IMR-90 (cell line): ENCODE results near the gene OTUD5. TPM values are rescaled to one million over a fixed set of nuclear protein-coding genes. Genes with fewer than 3 reads are reported as not detected.

Experiments
- ATAC-seq: fragments of 200-7000 bp; cut with Tn5 transposase; 2 replicates; pipeline ENCODE4 v1.9.1; 2020; ENCODE audit warnings: low read depth, mild to moderate bottlenecking, moderate library complexity
- BruUV-seq: library from RNA; stranded (reverse); fragments of 400-500 nt; replicated peaks from 2 replicates; lab custom pipeline; 2021; lab: Mats Ljungman, UMichigan
- CTCF ChIA-PET: fragments of 300-600 bp; formaldehyde crosslinking; extraction: SDS; loops from one replicate; lab custom pipeline; 2021; ENCODE audit warnings: antibody characterized with exemption; lab: Yijun Ruan, JAX
- POLR2A ChIA-PET: fragments of 300-600 bp; sonication (Branson Sonifier 250); formaldehyde crosslinking; loops from one replicate; lab custom pipeline; 2022; ENCODE audit warnings: antibody characterized with exemption; ENCODE audit not compliant: unreplicated experiment; lab: Charles Lee
- DNase-seq: peaks from one replicate; pipeline ENCODE4 v3.0.0; 2013
- H2AFZ ChIP-seq: replicated peaks from 2 replicates; pipeline ENCODE3; 2013; ENCODE audit warnings: low read length, mild to moderate bottlenecking; ENCODE audit not compliant: poor library complexity
- H2AK5ac ChIP-seq: 2 replicates; pipeline ENCODE4 v1.6.1; 2013; ENCODE audit warnings: low read depth, low read length, inconsistent platforms
- H2AK9ac ChIP-seq: replicated peaks from 2 replicates; pipeline ENCODE3; 2013; ENCODE audit warnings: mild to moderate bottlenecking, low read depth, low read length, moderate library complexity; ENCODE audit not compliant: poor library complexity
- H2BK120ac ChIP-seq: 2 replicates; pipeline ENCODE4 v1.6.1; 2013; ENCODE audit warnings: low read depth, low read length, inconsistent platforms
- H2BK15ac ChIP-seq: 3 replicates; pipeline ENCODE4 v1.6.1; 2013; ENCODE audit warnings: low read depth, low read length, inconsistent platforms
- H2BK20ac ChIP-seq: 2 replicates; pipeline ENCODE4 v1.6.1; 2013; ENCODE audit warnings: low read depth, mild to moderate bottlenecking, inconsistent platforms, low read length, moderate library complexity
- H2BK5ac ChIP-seq: 2 replicates; pipeline ENCODE4 v1.6.1; 2013; ENCODE audit warnings: mild to moderate bottlenecking, low read depth, low read length, inconsistent platforms; ENCODE audit not compliant: poor library complexity, severe bottlenecking
- H3K14ac ChIP-seq: replicated peaks from 2 replicates; pipeline ENCODE4 v1.6.1; 2013; ENCODE audit warnings: low read depth, low read length, inconsistent platforms
- H3K18ac ChIP-seq: 2 replicates; pipeline ENCODE4 v1.6.1; 2013; ENCODE audit warnings: low read depth, low read length, control low read depth
- H3K23ac ChIP-seq: 2 replicates; pipeline ENCODE4 v1.6.1; 2013; ENCODE audit warnings: low read depth, low read length, inconsistent platforms
- H3K27ac ChIP-seq: 2 replicates; pipeline ENCODE4 v1.5.1; 2013; ENCODE audit warnings: mild to moderate bottlenecking, control low read depth, low read length; ENCODE audit not compliant: insufficient read depth
- H3K27me3 ChIP-seq: 2 replicates; pipeline ENCODE4 v1.6.1; 2013; ENCODE audit warnings: low read length; ENCODE audit not compliant: control insufficient read depth, insufficient read depth
- H3K36me3 ChIP-seq: 2 replicates; pipeline ENCODE4 v1.6.1; 2013; ENCODE audit warnings: low read length, mixed read lengths; ENCODE audit not compliant: control insufficient read depth, insufficient read depth
- H3K4ac ChIP-seq: 2 replicates; pipeline ENCODE4 v1.6.1; 2013; ENCODE audit warnings: low read depth, low read length, inconsistent platforms
- H3K4me1 ChIP-seq: 2 replicates; pipeline ENCODE4 v1.6.1; 2013; ENCODE audit warnings: low read length, mixed read lengths; ENCODE audit not compliant: control insufficient read depth, insufficient read depth
- H3K4me2 ChIP-seq: 2 replicates; pipeline ENCODE4 v1.6.1; 2013; ENCODE audit warnings: low read depth, mild to moderate bottlenecking, control low read depth, low read length, moderate library complexity
- H3K4me3 ChIP-seq: 2 replicates; pipeline ENCODE4 v1.5.1; 2013; ENCODE audit warnings: low read depth, mild to moderate bottlenecking, control low read depth, low read length, moderate library complexity; ENCODE audit not compliant: insufficient read depth
- H3K56ac ChIP-seq: 2 replicates; pipeline ENCODE4 v1.6.1; 2013; ENCODE audit warnings: low read length, inconsistent platforms; ENCODE audit not compliant: insufficient read depth; ENCODE audit errors: extremely low read depth
- H3K79me1 ChIP-seq, 2 experiments: 2 replicates each; pipeline ENCODE4 v1.6.1; 2013; ENCODE audit warnings: low read length in 2 of 2, inconsistent platforms in 1 of 2, low read depth in 1 of 2
- H3K9ac ChIP-seq: 2 replicates; pipeline ENCODE4 v1.6.1; 2013; ENCODE audit warnings: low read depth, low read length, control low read depth
- H3K9me1 ChIP-seq: 2 replicates; pipeline ENCODE4 v1.6.1; 2013; ENCODE audit warnings: low read length, inconsistent platforms; ENCODE audit not compliant: insufficient read depth
- H3K9me3 ChIP-seq: 2 replicates; pipeline ENCODE4 v1.6.1; 2013; ENCODE audit warnings: low read length; ENCODE audit not compliant: control insufficient read depth, insufficient read depth
- H4K20me1 ChIP-seq: 2 replicates; pipeline ENCODE4 v1.6.1; 2013; ENCODE audit warnings: low read length, inconsistent platforms; ENCODE audit not compliant: insufficient read depth
- H4K5ac ChIP-seq: 2 replicates; pipeline ENCODE4 v1.6.1; 2013; ENCODE audit warnings: mild to moderate bottlenecking, low read depth, low read length, control low read depth
- H4K8ac ChIP-seq, 2 experiments: 2 replicates each; pipeline ENCODE4 v1.6.1; 2013; ENCODE audit warnings: low read depth in 2 of 2, low read length in 2 of 2, control low read depth in 1 of 2, inconsistent platforms in 1 of 2
- H4K91ac ChIP-seq: 2 replicates; pipeline ENCODE4 v1.6.1; 2013; ENCODE audit warnings: low read depth, low read length, inconsistent platforms; ENCODE audit not compliant: insufficient read depth
- BHLHE40 ChIP-seq: fragments of 150-350 bp; IDR thresholded peaks from 2 replicates; pipeline ENCODE4 v1.6.1; 2016; ENCODE audit warnings: mild to moderate bottlenecking, low read depth, low read length
- CEBPB ChIP-seq: IDR thresholded peaks from 2 replicates; pipeline ENCODE4 v1.6.1; 2012; ENCODE audit warnings: low read depth, low read length, improper control_type of control experiment
- CHD1 ChIP-seq: IDR thresholded peaks from 2 replicates; pipeline ENCODE4 v1.6.1; 2012; ENCODE audit warnings: low read depth, low read length, improper control_type of control experiment
- FOS ChIP-seq: fragments of 150-350 bp; IDR thresholded peaks from 2 replicates; pipeline ENCODE4 v1.6.1; 2016; ENCODE audit warnings: low read depth, low read length
- MAFK ChIP-seq: IDR thresholded peaks from 2 replicates; pipeline ENCODE4 v1.6.1; 2012; ENCODE audit warnings: low read depth, low read length, improper control_type of control experiment
- MAZ ChIP-seq: IDR thresholded peaks from 2 replicates; pipeline ENCODE4 v1.6.1; 2012; ENCODE audit warnings: low read depth, mild to moderate bottlenecking, low read length, improper control_type of control experiment, moderate library complexity, borderline replicate concordance
- MXI1 ChIP-seq: IDR thresholded peaks from 2 replicates; pipeline ENCODE4 v1.6.1; 2012; ENCODE audit warnings: low read depth, mild to moderate bottlenecking, low read length, moderate library complexity, borderline replicate concordance
- NFE2L2 ChIP-seq: fragments of 150-350 bp; IDR thresholded peaks from 2 replicates; pipeline ENCODE4 v1.6.1; 2016; ENCODE audit warnings: low read depth, mild to moderate bottlenecking, low read length
- POLR2A ChIP-seq: IDR thresholded peaks from 2 replicates; pipeline ENCODE4 v1.6.1; 2012; ENCODE audit warnings: mild to moderate bottlenecking, low read depth, low read length
- RAD21 ChIP-seq: IDR thresholded peaks from 2 replicates; pipeline ENCODE4 v1.6.1; 2012; ENCODE audit warnings: low read length, improper control_type of control experiment
- RCOR1 ChIP-seq: IDR thresholded peaks from 2 replicates; pipeline ENCODE4 v1.6.1; 2012; ENCODE audit warnings: mild to moderate bottlenecking, low read length, improper control_type of control experiment; ENCODE audit not compliant: insufficient replicate concordance
- WGBS, 2 experiments: methylation state at CpG; one replicate each; pipeline versions ENCODE4 v1.1.5 to v1.1.7; 2013; ENCODE audit warnings: missing lambda C conversion rate in 2 of 2; ENCODE audit not compliant: insufficient read length in 1 of 2; ENCODE audit errors: extremely low coverage in 2 of 2; 5-methylcytosine and 5-hydroxymethylcytosine counted together
- dilution Hi-C: fragments of 300-500 bp; cut with HindIII; formaldehyde crosslinking; loops from one replicate; pipeline ENCODE4 v1.14.3; 2018; ENCODE audit warnings: low sequenced_read_pairs; ENCODE audit not compliant: unreplicated experiment
- in situ Hi-C: fragments of 300-500 bp; cut with MboI; formaldehyde crosslinking; loops from 3 replicates; pipeline ENCODE4 v1.14.3; 2019; ENCODE audit warnings: low sequenced_read_pairs, inconsistent platforms, mixed read lengths
- intact Hi-C: fragments of 100-400 bp; cut with micrococcal nuclease; formaldehyde crosslinking; loops from 2 replicates; pipeline ENCODE4 v1.10.0; 2022
- polyA plus RNA-seq, 3 experiments: library from polyadenylated mRNA; depleted of rRNA; stranded (reverse); fragments of >200 nt; gene quantifications; 2 replicates each; pipeline ENCODE4 v1.2.3, GENCODE V29; 2012; ENCODE audit warnings: low replicate concordance in 1 of 3
- total RNA-seq: library from RNA; depleted of rRNA; stranded (reverse); fragments of >200 nt; gene quantifications from 2 replicates; pipeline ENCODE4 v1.2.3, GENCODE V29; 2012

The OTUD5 gene
- total and polyA plus RNA-seq, 2 of the 4 experiments (the other 2 are of a cell fraction) = 30.6 to 50.4 TPM

GRCh38 chrX:48996969-48997368, 39.6 kb upstream of the OTUD5 start:
- in situ Hi-C loops = no loop called here
- H2AFZ ChIP-seq = no peak overlapping the region

More at GRCh38 chrX:48996969-48997368, 39.6 kb upstream of the OTUD5 start:
- no peak overlapping the region for H3K4me2 ChIP-seq
- no peak overlapping the region for H2BK20ac ChIP-seq
- dilution Hi-C loops = no loop called here
- no peak for DNase-seq
- POLR2A ChIA-PET = no interaction called here
- H3K56ac ChIP-seq = no peak overlapping the region
- no peak overlapping the region for H4K5ac ChIP-seq
- no peak overlapping the region for H2AK5ac ChIP-seq
- no peak overlapping the region for H2AK9ac ChIP-seq
- no peaks in the 10 kb centered on the region for H4K20me1 ChIP-seq
- peaks cover 7 to 33% of the 10 kb centered on the region in 2 experiments for H3K79me1 ChIP-seq
- H2BK15ac ChIP-seq = no peak overlapping the region
- TF ChIP-seq NFE2L2 = no peak
- TF ChIP-seq RCOR1 = no peak
- no peak for TF ChIP-seq MAFK
- TF ChIP-seq RAD21 = no peak
- no peak for TF ChIP-seq MXI1
- TF ChIP-seq CEBPB = no peak
- TF ChIP-seq CHD1 = no peak
- no peak for TF ChIP-seq MAZ
- TF ChIP-seq FOS = no peak
- no peak for TF ChIP-seq POLR2A
- TF ChIP-seq BHLHE40 = no peak
- peaks cover 18% of the 10 kb centered on the region for H3K36me3 ChIP-seq
- H3K14ac ChIP-seq = no peak overlapping the region
- H4K8ac ChIP-seq = no peak overlapping the region
- BruUV-seq = no TSS peak
- intact Hi-C loops = no loop called here
- no peak overlapping the region for H3K4ac ChIP-seq
- CTCF ChIA-PET = no interaction called here
- no peaks in the 10 kb centered on the region; the same call in 1 of the 2 replicates for H3K4me1 ChIP-seq
- H4K91ac ChIP-seq = no peak overlapping the region
- no peak overlapping the region for H2BK5ac ChIP-seq
- H3K4me3 ChIP-seq = no peak overlapping the region
- WGBS, 2 experiments = 72% methylated on average over 2 of the region's 6 CpGs; no CpG with 5 or more reads in 1 of the 2 experiments
- no peak for ATAC-seq
- no peak overlapping the region for H3K27ac ChIP-seq
- H3K9ac ChIP-seq = no peak overlapping the region
- H3K27me3 ChIP-seq = no peaks in the 10 kb centered on the region
- H3K9me1 ChIP-seq = no peaks in the 10 kb centered on the region
- H3K9me3 ChIP-seq = no peaks in the 10 kb centered on the region
- no peak overlapping the region for H3K23ac ChIP-seq
- no peak overlapping the region for H2BK120ac ChIP-seq
- no peak overlapping the region for H3K18ac ChIP-seq
